ENCODE results near the gene PLD6. TPM values are rescaled to one million over a fixed set of nuclear protein-coding genes. Genes with fewer than 3 reads are reported as not detected.

The PLD6 gene
- total RNA-seq, 2 experiments from 2014 or later, result 22.2 to 23.0 TPM

DNA sequence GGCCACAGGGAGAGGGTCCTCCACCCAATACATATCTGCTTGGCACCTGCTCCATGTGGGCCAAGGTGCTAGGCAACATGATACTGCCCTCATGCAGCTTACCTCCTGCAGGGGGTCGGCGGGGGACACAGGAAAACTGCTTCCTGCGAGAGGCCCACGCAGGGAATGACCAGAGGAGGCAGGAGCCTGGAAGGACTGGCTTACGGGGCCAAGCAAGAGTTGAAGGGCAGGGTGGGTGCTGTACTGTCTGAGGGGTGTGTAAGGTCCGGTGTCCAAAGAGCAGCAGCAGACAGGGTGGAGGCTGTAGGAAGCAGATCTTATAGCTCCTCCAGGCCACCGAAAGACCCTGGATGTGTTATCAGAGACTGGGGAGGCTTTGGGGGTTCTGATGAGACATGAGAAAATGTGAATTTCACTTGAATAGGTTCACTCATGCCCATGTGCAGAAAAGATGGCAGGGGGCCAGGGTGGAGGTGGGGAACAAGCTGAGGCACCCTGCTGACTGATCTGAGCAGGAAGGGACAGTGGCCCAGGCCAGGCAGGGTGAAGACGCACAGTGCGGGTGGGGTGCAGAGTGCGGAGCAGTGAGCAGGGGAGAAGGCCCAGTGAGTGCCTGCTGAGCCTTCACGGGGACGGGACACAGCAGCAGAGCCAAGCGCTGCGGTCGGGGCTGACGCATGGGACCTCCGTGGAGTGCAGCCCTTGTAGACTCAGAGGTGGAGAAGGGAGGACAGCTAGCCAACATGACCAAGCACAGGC, 22.6 kb upstream of the PLD6 start:
- ChIA-PET POLR2A (interaction anchor here (0.5 kb wide), 1 partner anchor 18 kb away, joined by 3 read pairs; no protein-coding TSS in a partner anchor), CTCF (no interaction called here)

- POLR2A ChIA-PET, result no interaction called here
- CTCF ChIA-PET, result no interaction called here
Measured at GRCh38 chr17:17227608-17228520, 21.7 kb upstream of the PLD6 start.

GRCh38 chr17:17226451-17227265, 20.5 kb upstream of the PLD6 start:
- POLR2A ChIA-PET, result no interaction called here
- CTCF ChIA-PET, result no interaction called here

GRCh38 chr17:17225901-17226300, 19.8 kb upstream of the PLD6 start:
- ChIA-PET POLR2A (no interaction called here), CTCF (no interaction called here)

DNA sequence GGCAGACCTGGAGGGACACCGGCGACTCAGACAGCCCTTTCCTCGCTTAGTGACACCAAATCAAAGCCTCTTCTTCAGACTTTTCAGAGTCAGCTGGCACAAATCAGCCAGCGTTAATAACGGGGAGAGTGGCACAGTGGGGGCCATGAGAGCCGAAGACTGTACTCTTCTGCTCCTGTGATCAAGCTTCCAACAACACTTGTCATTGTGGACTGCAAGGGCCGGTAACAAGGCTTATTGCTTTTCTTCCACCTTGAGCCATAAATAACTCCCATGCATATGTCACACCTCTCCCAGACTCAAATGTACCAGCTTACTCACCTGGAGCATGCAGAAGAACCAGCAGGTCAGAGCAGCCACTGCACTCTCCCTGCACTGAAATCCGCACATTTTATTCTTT, 18.0 kb upstream of the PLD6 start:
- CTCF ChIA-PET, result no interaction called here
- POLR2A ChIA-PET, result no interaction called here

- POLR2A ChIA-PET, result no interaction called here
- CTCF ChIA-PET, result no interaction called here
Measured at GRCh38 chr17:17223736-17224135, 17.6 kb upstream of the PLD6 start.

DNA sequence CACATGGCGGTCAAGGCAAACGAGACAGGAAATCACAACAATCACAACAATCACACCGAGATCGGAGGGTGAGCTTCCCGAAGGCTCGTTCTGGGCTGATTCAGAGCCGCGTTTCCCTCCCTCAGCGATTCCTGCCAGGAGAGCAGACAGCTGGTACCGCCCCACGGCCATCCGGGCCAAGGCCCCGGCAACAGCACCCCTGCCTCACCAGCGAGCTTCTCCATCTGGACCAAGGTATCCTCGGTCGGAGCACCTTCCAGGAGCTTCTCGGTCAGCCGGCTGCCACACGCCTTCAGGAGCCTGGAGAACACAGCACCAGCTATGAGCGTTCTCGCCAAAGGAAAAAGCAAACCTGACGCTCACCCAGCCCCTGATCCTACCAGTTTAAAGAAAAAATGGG, 15.2 kb upstream of the PLD6 start:
- CTCF ChIA-PET, result interaction anchor here (0.6 kb wide), 1 partner anchor 49 kb away, joined by 3 read pairs; no protein-coding TSS in a partner anchor
- POLR2A ChIA-PET, result no interaction called here

- POLR2A ChIA-PET, result no interaction called here
Measured at GRCh38 chr17:17220529-17220928, 14.4 kb upstream of the PLD6 start.

GRCh38 chr17:17217995-17218394, 11.9 kb upstream of the PLD6 start:
- CTCF ChIA-PET, result interaction anchor here (0.7 kb wide), 1 partner anchor 41 kb away, joined by 4 read pairs; no protein-coding TSS in a partner anchor
- POLR2A ChIA-PET, result no interaction called here

More at GRCh38 chr17:17220529-17220928, 14.4 kb upstream of the PLD6 start:
- CTCF ChIA-PET, result no interaction called here

GRCh38 chr17:17216776-17217175, 10.6 kb upstream of the PLD6 start:
- ChIA-PET POLR2A (no interaction called here), CTCF (no interaction called here)

GRCh38 chr17:17216236-17216635, 10.1 kb upstream of the PLD6 start:
- POLR2A ChIA-PET, result no interaction called here
- CTCF ChIA-PET, result no interaction called here

- POLR2A ChIA-PET, result no interaction called here
- CTCF ChIA-PET, result no interaction called here
Measured at GRCh38 chr17:17215575-17215974, 9.4 kb upstream of the PLD6 start.

DNA sequence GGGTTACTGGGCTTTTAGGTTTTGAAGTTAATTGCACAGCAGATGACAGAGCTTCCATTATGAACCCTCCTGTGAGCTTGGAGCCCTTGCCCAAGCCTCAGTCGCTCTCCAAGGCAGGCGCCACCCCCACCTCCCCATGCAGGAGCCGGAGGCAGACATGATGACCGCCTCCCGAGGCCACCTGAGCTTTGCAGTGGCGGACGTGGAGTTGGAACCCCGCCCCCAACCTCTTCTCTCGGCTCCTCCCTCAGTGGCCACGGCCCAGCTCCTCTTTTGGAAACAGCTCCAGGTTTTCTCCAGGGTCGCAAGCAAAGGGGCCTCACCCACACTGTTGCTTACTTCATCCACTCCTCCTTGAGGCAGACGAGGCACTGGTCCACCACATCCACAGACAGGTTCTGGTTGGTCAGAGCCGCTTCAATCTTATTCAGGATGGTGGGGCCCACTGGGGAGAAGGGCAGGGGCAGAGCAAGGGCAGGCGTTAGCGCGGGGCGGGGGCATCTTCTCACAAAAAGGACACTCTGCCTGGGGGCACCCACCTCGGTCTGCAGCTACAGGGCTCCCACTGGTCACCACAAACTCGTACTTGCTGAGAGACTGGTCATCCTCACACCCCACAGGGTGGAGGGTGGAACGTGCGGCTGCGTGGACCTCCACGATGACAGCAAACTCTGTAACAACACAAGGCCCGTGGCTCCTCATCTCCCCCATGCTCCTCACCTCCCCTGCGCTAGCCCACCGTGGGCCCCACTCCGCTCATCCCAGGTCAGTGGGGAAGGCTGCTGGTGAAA, 8.7 kb upstream of the PLD6 start:
- POLR2A ChIA-PET, result no interaction called here
- CTCF ChIA-PET, result no interaction called here

- CTCF ChIA-PET, result no interaction called here
- POLR2A ChIA-PET, result no interaction called here
Measured at GRCh38 chr17:17213775-17214174, 7.6 kb upstream of the PLD6 start.

DNA sequence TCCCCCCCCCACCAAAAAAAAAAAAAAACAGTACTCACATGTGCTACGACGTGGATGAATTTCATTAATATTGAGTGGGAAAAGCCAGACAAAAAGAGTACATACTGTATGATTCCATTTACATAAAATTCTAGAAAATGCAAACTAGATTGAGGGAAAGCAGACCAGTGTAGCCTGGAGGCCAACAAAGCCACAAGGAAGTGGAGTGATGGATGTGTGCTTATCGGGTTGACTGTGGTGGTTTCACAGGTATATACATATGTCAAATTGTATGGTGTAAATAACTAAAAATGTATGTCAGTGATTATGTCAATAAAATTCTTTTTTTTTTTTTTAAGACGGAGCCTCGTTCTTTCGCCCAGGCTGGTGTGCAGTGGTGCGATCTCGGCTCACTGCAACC, 1.9 kb upstream of the PLD6 start:
- POLR2A ChIA-PET, result no interaction called here
- CTCF ChIA-PET, result interaction anchor here (0.6 to 2.0 kb wide), 3 partner anchors 66 to 822 kb away, joined by 3 to 4 read pairs (median 3); no protein-coding TSS in a partner anchor

GRCh38 chr17:17206913-17207335, 791 bp upstream of the PLD6 start:
- CTCF ChIA-PET, result interaction anchor here (0.5 to 1.6 kb wide), 2 partner anchors 12 to 21 kb away, joined by 3 read pairs; no protein-coding TSS in a partner anchor
- POLR2A ChIA-PET, result no interaction called here

DNA sequence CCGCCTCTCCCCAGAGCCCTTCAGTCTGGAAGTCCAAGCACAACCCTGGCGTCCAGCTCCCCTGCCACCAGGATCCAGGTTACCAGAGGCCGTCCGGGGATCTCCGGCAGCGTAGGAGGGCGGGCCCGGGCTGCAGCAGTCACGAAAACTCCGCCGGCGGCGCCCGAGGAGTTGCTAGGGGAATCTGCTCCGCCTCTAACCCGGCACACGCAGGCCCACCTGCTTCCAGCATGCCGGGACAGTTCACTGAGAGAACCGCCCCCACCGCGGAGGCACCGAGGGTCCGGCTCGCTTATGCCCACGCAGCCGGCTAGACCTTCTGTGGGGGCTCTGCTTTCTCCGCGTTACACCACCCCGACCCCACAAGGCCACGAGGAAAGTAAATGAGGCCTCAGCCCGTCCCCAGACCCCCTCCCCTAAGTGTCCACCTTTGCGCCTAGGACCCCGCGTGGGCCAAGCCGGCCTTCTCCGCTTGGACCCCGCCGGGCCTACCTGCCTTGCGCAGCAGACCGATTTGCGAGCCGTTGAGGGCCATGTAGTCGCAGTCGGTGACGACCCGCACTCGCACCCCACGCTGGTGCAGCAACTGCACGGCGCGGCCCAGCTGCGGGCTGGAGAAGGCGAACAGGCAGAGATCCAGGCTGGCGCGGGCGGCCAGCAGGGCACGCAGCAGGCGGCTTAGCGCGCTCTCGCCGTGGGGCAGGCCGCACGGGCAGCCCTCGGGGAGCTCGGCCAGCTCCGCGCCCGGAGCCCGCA, 587 bp downstream of the PLD6 start:
- ChIA-PET CTCF (interaction anchor here (0.6 to 1.6 kb wide), 2 partner anchors 20 to 65 kb away, joined by 3 read pairs; no protein-coding TSS in a partner anchor), POLR2A (interaction anchor here (0.7 to 1.5 kb wide), 4 partner anchors 7 to 54 kb away, joined by 3 to 5 read pairs (median 3); no protein-coding TSS in a partner anchor)

GRCh38 chr17:17204635-17205231, 1.4 kb downstream of the PLD6 start:
- ChIA-PET POLR2A (interaction anchor here (0.7 to 1.5 kb wide), 3 partner anchors 20 to 53 kb away, joined by 3 to 5 read pairs (median 3); no protein-coding TSS in a partner anchor), CTCF (no interaction called here)

Data from activated CD8-positive, alpha-beta memory T cell treated with anti-CD3 and anti-CD28 coated beads for 36 hours (primary cell).